Activated T-cell treated with anti-CD3 and anti-CD28 coated beads for 1 hour (primary cell): ENCODE measurements around the gene SZRD1.
"Not testable (repeated sequence)": the region's sequence is repeated elsewhere in the genome, so short reads cannot be mapped to it uniquely, and the experiment has no call there.

ENCODE experiments used
- DNase-seq: peaks from one replicate; pipeline ENCODE4 v3.0.0-alpha.2; 2020; ENCODE audit warnings: low read depth

SZRD1 gene, protein sequence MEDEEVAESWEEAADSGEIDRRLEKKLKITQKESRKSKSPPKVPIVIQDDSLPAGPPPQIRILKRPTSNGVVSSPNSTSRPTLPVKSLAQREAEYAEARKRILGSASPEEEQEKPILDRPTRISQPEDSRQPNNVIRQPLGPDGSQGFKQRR

GRCh38 chr1:16366722-16367257 lies at the start of gene SZRD1:
TSS of gene SZRD1 (plus strand) at chr1:16367242. CDS start at chr1:16367258, 16 bp downstream.
- peak; percentile 92 for DNase-seq

GRCh38 chr1:16318555-16318954 lies 48.5 kb upstream of the SZRD1 start:
- no peak for DNase-seq

GRCh38 chr1:16321176-16321867 lies 45.7 kb upstream of the SZRD1 start:
- DNase-seq: no peak

- DNase-seq: no peak
Observed at GRCh38 chr1:16324456-16324890, 42.6 kb upstream of the SZRD1 start.

DNA sequence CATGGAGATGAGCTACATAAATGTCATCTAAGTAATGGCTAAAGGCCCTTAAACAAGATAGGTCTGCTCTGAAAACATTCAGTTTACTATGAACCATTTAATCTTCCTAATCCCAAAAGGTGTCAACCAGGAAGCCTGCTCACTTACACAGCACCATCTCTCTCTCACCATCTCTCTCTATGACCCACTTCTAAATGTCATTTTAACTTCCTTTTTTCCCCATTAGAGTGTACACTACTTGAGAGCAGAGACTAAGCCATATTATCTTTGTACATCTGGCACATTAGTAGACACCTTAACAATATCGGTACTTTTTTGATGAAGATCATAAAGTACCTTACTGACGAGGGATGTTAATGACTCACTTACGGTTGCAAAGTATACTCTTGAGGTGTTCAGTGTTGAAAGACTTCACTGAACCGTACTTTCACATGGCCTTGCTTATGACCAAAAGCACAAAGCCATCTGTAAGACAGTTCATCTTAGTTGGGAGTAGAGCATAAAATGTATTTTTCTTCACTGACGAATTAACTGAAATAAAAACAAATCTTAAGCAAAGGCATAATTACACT lies 40.1 kb upstream of the SZRD1 start:
- no peak for DNase-seq

- DNase-seq: no peak
Observed at GRCh38 chr1:16334655-16335340, 32.2 kb upstream of the SZRD1 start.

- no peak for DNase-seq
Observed at GRCh38 chr1:16338961-16339360, 28.1 kb upstream of the SZRD1 start.

GRCh38 chr1:16340673-16341072 lies 26.4 kb upstream of the SZRD1 start:
- DNase-seq: no peak

DNA sequence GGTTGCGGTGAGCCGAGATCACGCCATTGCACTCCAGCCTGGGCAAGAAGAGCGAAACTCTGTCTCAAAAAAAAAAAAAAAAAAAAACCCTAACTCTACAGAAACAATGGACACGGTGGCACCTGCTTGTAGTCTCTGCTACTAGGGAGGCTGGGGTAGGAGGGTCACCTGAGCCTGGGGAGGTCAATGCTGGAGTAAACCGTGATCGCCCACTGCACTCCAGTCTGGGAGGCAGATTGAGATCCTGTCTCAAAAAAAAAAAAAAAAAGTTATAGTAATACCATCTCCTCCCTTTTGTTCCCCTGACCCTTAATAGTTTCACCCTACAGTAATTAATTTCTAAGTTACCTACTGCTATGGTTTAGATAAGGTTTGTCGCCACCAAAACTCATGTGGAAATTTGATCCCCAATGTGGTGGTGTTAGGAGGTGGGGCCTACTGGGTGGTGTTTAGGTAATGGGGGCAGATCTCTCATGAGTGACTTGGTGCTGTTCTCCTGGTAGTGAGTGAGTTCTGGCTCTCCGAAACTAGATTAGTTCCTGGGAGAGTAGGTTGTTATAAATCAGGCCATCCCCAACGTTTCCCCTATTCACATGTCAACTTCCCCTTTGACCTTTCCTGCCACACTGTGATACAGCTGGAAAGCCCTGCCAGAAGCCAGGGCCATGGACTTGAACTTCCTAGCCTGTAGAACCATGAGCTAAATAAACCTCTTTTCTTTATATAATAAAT lies 24.5 kb upstream of the SZRD1 start:
- no peak for DNase-seq

GRCh38 chr1:16343276-16343675 lies 23.8 kb upstream of the SZRD1 start:
- DNase-seq: not testable (repeated sequence)

DNA sequence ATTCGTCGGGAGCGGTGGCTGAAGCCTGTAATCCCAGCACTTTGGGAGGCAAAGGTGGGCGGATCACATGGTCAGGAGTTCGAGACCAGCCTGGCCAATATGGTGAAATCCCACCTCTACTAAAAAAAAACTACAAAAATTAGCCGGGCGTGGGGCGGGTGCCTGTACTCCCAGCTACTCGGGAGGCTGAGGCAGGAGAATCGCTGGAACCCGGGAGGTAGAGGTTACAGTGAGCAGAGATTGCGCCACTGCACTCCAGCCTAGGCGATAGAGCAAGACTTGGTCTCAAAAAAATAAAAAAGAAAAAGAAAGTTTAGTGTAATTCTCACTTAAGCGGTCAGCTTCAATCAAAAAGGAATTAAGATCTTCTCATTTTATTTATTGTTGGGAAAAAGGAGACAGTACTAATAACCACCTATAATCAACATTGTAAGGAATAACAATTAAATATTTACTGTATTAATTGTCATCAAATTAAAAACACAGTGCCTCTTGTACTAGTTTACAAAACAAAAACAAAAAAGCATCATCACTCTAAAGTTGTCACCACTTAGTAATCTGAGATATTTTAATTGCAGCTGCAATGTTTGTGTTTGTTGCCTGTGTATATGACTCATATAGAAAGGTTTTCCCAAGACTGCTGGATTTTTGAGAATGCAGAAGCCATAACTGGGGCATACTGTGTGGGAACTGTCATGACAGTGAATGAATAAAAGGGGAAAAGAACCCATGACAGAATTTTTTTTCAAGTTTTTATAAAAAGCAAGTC lies 18.4 kb upstream of the SZRD1 start:
- no peak for DNase-seq

GRCh38 chr1:16349847-16350406 lies 17.1 kb upstream of the SZRD1 start:
- no peak for DNase-seq

GRCh38 chr1:16351456-16351993 lies 15.5 kb upstream of the SZRD1 start:
- DNase-seq: no peak

- peak; percentile 86 for DNase-seq
Observed at GRCh38 chr1:16351994-16352841, 14.8 kb upstream of the SZRD1 start, which contains the start of gene FBXO42. TSS of gene FBXO42 (minus strand) at chr1:16352480. CDS start at chr1:16315418, 37,062 bp downstream.

DNA sequence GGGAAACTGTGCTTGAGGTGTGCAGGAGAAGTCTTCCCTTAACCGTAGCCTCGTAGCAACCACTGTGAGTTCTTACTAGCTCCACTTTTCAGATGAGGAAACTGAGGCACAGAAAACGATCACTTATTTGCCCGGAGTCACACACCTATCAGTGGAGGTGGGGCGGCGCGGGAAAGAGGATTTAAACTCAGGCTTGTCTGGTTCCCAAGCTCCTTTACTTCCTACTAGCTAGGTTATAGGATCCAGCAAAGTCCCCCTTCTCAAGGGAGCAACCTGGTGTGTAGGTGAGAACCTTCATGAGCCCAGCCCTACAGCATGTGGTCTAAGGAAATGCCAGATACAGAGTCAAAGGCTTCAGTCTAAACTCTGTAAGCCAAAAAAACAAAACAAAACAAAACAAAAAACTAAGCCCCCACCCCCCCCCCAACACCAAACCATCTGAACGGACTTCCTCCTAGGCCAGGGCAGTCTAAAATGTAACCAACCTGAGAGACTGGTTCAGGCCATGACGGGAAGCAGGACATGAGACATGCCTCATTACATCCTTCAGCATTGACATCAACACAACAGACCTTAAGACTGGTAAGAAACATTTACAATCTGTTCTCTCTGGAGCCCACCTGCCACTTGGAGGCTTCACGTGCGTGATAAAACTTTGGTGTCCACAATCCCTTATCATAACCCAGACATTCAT lies 14.1 kb upstream of the SZRD1 start:
- DNase-seq: no peak

GRCh38 chr1:16354619-16355018 lies 12.4 kb upstream of the SZRD1 start:
- no peak for DNase-seq

GRCh38 chr1:16356867-16357266 lies 10.2 kb upstream of the SZRD1 start:
- no peak for DNase-seq

GRCh38 chr1:16365146-16365498 lies 1.9 kb upstream of the SZRD1 start:
- not testable (repeated sequence) for DNase-seq
